A549 (cell line): ENCODE data around the gene RASA2.

Source experiments
- CHD2 ChIP-seq: fragments of 150-350 bp; IDR thresholded peaks from 2 replicates; pipeline ENCODE4 v1.6.1; 2014; ENCODE audit warnings: low read length; ENCODE audit not compliant: partially characterized antibody
- ESRRA ChIP-seq: fragments of 150-350 bp; IDR thresholded peaks from 2 replicates; pipeline ENCODE4 v1.6.1; 2014; ENCODE audit warnings: mild to moderate bottlenecking, low read length, borderline replicate concordance
- GATA3 ChIP-seq: IDR thresholded peaks from 2 replicates; pipeline ENCODE4 v1.6.1; 2012; ENCODE audit warnings: borderline replicate concordance
- NFE2L2 ChIP-seq: fragments of 150-350 bp; conservative IDR thresholded peaks from 2 replicates; pipeline ENCODE4 v1.6.1; 2014; ENCODE audit warnings: low read length
- POLR2AphosphoS2 ChIP-seq: conservative IDR thresholded peaks from 2 replicates; pipeline ENCODE4 v1.6.1; 2012; ENCODE audit warnings: low read length, improper control_type of control experiment, inconsistent platforms
- RFX5 ChIP-seq: fragments of 450-650 bp; IDR thresholded peaks from 2 replicates; pipeline ENCODE4 v1.7.1; 2014; ENCODE audit warnings: antibody characterized with exemption, mild to moderate bottlenecking, moderate library complexity
- SMC3 ChIP-seq: fragments of >200 bp; sonication (Bioruptor Twin); formaldehyde crosslinking; IDR thresholded peaks from 3 replicates; pipeline ENCODE4 v1.6.1; 2018; ENCODE audit warnings: inconsistent platforms
- TF ChIP-seq, protein P1 (sequence below): fragments of >200 bp; sonication (Bioruptor Twin); formaldehyde crosslinking; IDR thresholded peaks from 3 replicates; pipeline ENCODE4 v1.5.1; 2016
- TF ChIP-seq, protein P2 (sequence below): IDR thresholded peaks from 2 replicates; pipeline ENCODE4 v1.6.1; 2012

DNA sequence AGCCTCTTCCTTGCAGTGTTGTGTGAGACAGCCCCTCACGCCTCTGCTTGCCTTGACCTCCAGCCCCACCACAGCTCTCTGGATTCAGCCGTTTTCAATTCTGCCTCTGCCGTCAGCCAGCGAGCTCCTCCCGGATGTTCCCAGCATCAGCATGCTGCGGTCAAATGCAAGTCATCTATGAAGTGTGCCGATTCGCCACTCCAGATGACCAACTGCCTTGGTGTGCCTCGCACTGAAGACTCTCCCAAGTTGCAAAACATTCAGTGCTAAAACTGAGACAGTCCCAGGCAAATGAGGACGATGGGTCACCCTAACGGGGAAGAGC, 30.6 kb upstream of the RASA2 start:
- TF ChIP-seq ESRRA (no peak), SMC3 (no peak), NFE2L2 (no peak), CHD2 (no peak), POLR2AphosphoS2 (no peak), RFX5 (no peak), GATA3 (no peak)
- TF ChIP-seq, protein P1, sequence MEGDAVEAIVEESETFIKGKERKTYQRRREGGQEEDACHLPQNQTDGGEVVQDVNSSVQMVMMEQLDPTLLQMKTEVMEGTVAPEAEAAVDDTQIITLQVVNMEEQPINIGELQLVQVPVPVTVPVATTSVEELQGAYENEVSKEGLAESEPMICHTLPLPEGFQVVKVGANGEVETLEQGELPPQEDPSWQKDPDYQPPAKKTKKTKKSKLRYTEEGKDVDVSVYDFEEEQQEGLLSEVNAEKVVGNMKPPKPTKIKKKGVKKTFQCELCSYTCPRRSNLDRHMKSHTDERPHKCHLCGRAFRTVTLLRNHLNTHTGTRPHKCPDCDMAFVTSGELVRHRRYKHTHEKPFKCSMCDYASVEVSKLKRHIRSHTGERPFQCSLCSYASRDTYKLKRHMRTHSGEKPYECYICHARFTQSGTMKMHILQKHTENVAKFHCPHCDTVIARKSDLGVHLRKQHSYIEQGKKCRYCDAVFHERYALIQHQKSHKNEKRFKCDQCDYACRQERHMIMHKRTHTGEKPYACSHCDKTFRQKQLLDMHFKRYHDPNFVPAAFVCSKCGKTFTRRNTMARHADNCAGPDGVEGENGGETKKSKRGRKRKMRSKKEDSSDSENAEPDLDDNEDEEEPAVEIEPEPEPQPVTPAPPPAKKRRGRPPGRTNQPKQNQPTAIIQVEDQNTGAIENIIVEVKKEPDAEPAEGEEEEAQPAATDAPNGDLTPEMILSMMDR, result no peak
- TF ChIP-seq, protein P2, sequence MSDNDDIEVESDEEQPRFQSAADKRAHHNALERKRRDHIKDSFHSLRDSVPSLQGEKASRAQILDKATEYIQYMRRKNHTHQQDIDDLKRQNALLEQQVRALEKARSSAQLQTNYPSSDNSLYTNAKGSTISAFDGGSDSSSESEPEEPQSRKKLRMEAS, result no peak
